Pons (tissue), 1 donor: Measurements from ENCODE around the gene METTL21C.

Source experiments
- DNase-seq: peaks from one replicate; pipeline ENCODE4 v3.0.0-alpha.2; 2016; ENCODE audit warnings: low spot score

METTL21C gene

GRCh38 chr13:102694937-102695336 is at the start of gene METTL21C:
METTL21C (minus strand) TSS chr13:102695044; CDS start chr13:102694498, 546 bp downstream.
- no peak for DNase-seq

DNA sequence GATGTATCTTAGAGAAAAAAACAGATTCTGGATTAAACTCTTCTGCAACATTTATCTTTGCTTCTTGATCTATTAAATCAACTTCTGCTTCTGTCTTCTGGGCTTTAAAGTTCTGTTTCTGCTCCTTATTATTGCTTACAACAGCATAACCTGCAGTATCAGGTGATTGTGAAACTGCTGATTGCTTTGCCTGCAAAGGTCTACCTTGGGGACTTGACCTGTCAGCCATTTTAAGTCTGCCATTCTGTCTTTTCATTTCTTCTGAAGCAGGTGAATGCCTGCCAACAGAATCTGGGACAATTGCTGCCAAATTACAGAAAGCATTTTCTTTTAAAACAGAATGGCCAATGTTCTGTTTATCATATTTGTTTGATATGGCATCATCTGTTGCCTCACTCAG is 47.7 kb upstream of the METTL21C start:
- DNase-seq: no peak

DNA sequence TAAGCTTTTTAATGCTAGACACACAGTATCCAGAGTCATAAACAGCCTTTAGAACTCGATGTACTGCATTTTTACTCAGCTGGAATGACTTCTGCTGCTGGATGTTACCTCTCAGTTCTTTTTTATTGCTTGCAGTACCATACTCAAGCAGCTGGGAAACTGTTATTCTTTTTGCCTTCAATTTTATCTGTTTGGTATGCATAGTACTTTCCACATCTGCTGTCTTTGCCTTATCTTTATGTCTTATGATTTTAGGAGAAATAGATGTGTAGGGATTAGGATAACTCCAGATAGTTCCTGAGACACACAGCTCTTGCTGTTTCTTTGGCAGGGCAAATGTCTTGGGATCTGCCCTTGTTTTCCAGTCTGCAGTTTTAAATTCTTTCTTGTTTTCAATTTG is 47.3 kb upstream of the METTL21C start:
- no peak for DNase-seq

DNA sequence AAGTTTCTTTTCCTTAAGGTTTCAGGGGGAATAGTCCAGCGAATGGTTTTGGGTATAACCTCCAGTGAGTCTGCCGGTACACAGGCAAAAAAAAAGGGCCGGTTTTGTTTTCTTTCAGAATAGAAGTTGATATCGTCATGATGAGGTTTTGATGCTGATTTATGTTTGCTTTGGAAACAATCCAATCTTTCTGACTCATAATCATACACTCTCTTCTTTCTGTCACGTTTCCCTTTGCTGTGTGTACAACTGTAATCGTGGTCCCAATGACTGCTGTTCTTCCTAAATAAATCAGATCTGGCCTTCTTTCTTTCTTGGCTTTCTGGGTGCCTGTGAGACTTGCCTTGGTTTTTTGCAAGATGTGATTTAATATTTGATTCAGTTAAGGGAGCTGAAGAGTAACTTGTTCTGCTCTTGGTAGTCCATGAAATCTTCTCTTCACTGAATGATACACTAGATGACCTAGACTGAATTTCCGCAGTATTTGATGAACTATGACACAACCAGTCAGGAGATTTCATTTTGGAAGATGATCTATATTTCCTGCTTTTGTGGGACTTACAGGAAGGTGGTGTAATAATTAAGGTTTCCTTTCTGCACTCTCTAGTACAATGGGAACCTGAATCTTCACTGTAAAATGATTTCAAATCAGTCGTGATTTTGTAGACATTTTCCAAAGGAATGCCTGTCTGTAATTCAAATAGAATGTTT is 34.9 kb upstream of the METTL21C start:
- no peak for DNase-seq

GRCh38 chr13:102726430-102726829 is 31.6 kb upstream of the METTL21C start:
- DNase-seq: no peak

DNA sequence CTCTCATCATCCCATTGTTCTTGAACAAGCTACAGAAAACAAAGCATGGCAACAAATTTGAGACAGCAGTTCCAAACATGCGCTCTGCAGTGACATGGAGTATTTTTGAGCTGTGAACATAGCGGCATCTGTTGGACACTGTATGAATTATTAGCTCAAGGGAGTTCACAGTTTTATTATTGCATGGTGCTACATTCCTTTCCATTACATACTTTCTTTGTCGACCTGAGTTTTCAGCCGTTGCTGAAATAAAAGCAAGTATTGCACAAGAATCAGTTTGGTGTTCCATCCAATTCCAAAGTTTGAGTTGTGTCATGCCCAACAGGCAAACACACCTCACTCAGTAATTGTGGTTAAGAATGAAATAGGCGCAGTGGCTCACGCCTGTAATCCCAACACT is 30.1 kb upstream of the METTL21C start:
- peak; percentile 67 for DNase-seq

DNA sequence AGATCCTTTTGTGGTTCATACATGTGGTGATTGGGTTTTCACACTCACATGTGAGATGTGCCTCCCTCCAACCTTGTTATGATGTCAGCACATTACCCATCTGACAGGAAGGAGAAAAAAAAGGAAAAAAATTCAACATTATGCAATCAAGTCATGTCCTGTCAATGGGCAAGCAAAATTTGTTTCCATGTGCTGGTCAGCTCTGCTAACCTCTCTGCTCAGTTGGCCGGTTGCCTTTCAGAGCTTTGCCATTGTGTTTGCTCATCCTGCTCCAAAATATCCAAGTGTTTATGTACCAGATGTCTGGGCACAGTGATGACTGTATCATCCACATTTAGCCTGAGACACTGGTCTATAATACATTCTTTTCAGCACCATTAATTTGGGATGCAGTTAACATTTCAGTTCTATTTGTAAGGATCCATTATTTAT is 27.0 kb upstream of the METTL21C start:
- peak; percentile 93 for DNase-seq

GRCh38 chr13:102718746-102719145 is 23.9 kb upstream of the METTL21C start:
- DNase-seq: no peak

DNA sequence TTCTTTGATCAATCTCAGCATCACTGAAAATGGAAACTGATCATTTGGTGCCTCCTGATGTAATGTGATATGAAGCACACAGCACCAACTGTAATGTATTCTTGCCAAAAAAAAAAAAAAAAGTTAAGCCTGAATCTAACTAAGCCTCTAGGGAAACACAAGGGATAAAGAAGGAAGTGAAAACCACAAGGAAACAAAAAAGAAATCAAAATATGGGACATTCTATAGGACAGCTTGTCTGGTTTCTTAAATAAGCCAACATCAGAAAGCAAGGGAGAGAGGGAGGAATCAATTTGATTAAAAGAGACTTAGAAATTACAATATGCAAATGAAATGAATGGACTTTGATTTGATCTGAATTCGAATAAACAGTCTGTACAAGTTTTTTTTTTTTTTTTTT is 20.6 kb upstream of the METTL21C start:
- DNase-seq: no peak

- DNase-seq: no peak
Observed at GRCh38 chr13:102710261-102710679, 15.4 kb upstream of the METTL21C start.

GRCh38 chr13:102709536-102709935 is 14.7 kb upstream of the METTL21C start:
- DNase-seq: no peak

DNA sequence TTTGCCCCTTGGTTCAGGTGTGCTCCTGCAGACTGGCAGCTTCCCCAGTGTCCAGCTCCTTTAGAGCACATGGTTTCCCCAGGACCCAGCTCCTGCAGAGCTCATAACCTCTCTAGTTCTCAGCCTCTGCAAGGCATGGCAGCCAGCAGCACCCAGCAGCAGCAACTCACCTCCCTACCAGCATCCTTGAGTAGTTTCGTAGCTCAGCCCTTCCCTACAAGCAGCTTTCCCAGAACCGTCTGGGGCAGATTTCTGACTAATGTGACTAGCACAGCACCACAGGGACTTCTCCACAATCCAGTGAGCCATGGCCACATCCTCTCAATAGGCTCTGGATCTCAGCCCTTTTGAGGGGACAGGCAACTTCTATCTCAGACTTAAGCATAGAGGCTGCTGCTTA is 14.1 kb upstream of the METTL21C start:
- DNase-seq: no peak

GRCh38 chr13:102708211-102708610 is 13.4 kb upstream of the METTL21C start:
- no peak for DNase-seq

- peak; percentile 39 for DNase-seq
Observed at GRCh38 chr13:102707467-102707866, 12.6 kb upstream of the METTL21C start.

DNA sequence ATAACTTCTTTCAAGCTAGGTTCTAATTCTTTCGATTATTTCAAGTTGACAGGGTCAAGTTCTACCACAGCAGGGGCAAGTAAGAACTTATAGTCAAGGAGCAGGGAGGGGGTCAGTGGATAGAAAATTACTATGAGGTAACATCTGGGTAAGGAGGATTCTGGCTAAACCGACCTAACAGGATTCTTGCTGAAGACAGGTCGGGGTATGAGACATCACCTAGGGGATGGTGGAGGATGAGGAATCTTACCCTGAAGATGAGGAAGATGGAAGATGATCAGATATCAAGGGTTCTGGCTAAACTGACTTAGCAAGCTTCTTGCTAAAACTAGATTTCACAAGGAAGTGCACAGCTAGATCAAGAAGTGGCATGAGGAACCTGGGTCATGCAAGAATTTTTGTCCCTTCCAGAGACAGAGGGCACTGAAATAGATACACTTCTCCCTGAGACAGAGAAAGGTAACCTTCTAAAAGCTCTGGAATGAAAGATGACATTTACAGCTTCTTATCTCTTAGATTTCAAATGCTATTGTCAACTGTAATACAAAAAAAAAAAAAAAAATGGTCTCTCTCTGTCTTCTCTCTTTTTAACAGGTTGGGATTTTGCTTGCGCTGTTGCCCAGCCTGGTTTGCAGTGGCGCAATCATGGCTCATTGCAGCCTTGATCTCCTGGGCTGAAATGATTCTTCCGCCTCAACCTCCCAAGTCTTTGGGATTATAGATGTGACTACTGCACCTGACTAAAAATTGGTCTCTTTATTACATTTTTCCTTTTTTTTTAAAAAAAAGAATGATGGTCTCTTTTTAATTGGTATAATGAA is 9.6 kb upstream of the METTL21C start:
- no peak for DNase-seq

GRCh38 chr13:102703726-102704035 is 8.8 kb upstream of the METTL21C start:
- DNase-seq: no peak

DNA sequence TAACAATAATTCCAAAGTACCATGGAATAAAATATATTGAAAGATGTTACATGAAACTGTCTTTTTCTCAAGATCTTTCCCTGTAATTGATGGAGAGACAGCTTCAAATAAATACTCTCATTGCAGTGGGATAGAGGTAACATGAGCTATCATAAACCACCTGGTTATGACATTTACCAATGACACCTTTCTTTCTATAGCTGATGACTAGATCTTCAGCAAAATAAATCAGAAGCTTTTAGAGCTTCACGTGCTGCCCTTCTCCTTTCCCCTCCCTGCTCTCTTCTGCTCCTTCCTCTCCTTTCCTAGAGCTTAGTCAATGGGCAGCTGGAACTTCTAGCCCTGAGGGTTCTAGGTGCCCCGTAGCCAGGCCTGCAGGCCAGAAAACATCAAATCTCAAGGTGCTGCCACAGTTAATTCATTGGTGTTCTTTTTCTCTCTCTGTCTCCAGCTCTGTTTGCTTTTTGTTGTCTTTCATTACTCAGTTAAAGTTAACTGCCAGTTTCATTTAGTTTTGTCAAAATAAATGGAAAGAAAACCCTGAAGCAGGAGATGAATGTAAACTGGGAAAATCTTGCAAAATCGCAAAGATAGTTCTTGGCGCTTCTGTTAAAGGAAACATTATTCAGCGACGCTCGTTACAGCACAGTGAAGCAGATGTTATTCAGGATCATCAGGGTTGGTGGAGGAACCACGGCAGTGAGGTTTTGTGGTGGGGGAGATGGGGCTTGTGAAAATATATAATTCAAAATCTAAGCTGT is 8.3 kb upstream of the METTL21C start:
- no peak for DNase-seq

DNA sequence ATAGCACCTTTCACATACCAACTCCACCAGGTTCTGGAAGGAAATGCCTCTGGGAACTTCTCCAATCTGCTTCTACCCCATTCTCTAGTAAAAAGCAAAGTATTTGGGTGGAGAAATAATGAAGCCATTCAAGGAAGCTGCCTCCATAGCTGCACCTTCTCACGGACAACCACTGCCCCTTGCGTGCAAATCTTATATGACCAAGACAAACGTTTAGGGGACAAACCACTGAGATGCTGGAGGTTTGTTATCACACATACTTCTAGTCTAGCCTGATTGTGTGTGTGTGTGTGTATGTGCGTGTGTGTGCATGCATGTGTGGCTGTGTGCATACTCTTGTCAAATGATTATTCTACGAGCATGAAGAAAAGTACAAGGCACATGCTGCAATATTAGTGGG is 6.5 kb upstream of the METTL21C start:
- no peak for DNase-seq

DNA sequence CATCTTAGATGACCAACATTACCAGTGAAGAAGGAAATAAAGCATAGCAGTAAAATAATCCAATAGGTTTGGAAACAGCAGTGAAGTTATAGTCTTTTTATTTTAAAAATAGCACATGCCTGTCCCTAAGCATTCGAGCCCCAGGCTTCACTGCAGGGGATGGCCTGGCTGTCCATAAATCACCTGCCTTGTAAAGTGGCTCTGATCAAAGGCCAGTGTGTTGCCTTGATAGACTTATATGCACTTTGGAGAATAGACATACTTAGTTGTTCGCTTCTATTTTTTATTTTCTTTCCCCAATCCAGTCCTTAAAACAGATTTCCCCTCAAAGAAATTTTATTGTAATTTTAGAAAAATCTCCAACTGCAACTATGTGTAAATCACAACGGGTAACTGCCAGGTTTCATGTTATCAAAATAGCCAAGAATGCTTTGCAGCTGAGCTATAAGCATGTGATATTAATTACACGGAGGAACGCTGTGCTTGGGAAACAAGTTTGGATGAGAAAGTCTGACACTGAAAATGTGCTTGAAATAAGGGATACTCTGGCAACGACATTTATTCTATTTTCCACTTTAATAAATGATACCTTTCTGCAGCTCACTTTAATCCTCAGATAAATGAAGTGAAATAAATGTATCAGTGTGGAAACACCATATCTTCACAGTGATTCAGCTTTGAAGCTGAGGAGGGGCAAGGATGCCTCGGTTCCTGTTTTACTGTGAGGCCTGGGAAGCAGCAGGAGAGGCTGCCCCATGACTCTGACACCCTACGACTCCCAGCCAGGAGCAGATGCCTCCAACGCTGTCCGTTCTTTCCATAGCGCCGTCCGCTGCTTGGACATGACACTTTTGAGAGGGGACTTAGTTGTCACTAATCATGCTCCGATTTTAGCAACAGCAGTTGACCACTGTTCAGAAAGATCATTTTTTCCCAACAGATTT is 5.5 kb upstream of the METTL21C start:
- DNase-seq: no peak

- no peak for DNase-seq
Observed at GRCh38 chr13:102699504-102699903, 4.7 kb upstream of the METTL21C start.

GRCh38 chr13:102698649-102698980 is 3.8 kb upstream of the METTL21C start:
- no peak for DNase-seq
